Stimulated activated CD8-positive, alpha-beta memory T cell treated with anti-CD3 and anti-CD28 coated beads, Interleukin-4, amount 100 ng/mL, for 4 hours (primary cell): Measurements from ENCODE around the gene MBD5.

Experiments used
- DNase-seq, 2 donors: peaks; one replicate each; pipeline ENCODE4 v3.0.0-alpha.2; 2020; ENCODE audit warnings: low read depth in 2 of 2, low spot score in 1 of 2

MBD5 gene

GRCh38 chr2:148455791-148456190 is 434.9 kb downstream of the MBD5 start:
- no peak for DNase-seq

GRCh38 chr2:148458171-148458570 is 437.3 kb downstream of the MBD5 start:
- no peak for DNase-seq

GRCh38 chr2:148459377-148459778 is 438.5 kb downstream of the MBD5 start:
- no peak for DNase-seq

- DNase-seq = no peak
Measured at GRCh38 chr2:148461876-148462275, 441.0 kb downstream of the MBD5 start.

- no peak for DNase-seq
Measured at GRCh38 chr2:148475626-148476025, 454.7 kb downstream of the MBD5 start.

GRCh38 chr2:148479398-148479797 is 458.5 kb downstream of the MBD5 start:
- no peak for DNase-seq

- no peak for DNase-seq
Measured at GRCh38 chr2:148483665-148484064, 462.8 kb downstream of the MBD5 start.

- DNase-seq = no peak
Measured at GRCh38 chr2:148484066-148484465, 463.2 kb downstream of the MBD5 start.

GRCh38 chr2:148486655-148487054 is 465.8 kb downstream of the MBD5 start:
- no peak for DNase-seq

- DNase-seq = no peak
Measured at GRCh38 chr2:148487439-148487838, 466.5 kb downstream of the MBD5 start.

GRCh38 chr2:148490840-148491439 is 470.0 kb downstream of the MBD5 start:
- no peak for DNase-seq

GRCh38 chr2:148493822-148494563 is 473.1 kb downstream of the MBD5 start:
- DNase-seq = no peak

GRCh38 chr2:148495586-148495985 is 474.7 kb downstream of the MBD5 start:
- no peak for DNase-seq

GRCh38 chr2:148501545-148501944 is 480.7 kb downstream of the MBD5 start:
- DNase-seq = no peak

GRCh38 chr2:148503516-148503915 is 482.6 kb downstream of the MBD5 start:
- no peak for DNase-seq

- DNase-seq = no peak
Measured at GRCh38 chr2:148507970-148508369, 487.1 kb downstream of the MBD5 start.

- no peak for DNase-seq
Measured at GRCh38 chr2:148508878-148509287, 488.0 kb downstream of the MBD5 start.

- peak; percentile 56 to 61 for DNase-seq
Measured at GRCh38 chr2:148509288-148509902, 488.5 kb downstream of the MBD5 start.

- DNase-seq = no peak
Measured at GRCh38 chr2:148511883-148512282, 491.0 kb downstream of the MBD5 start.

- no peak for DNase-seq
Measured at GRCh38 chr2:148512501-148512900, 491.6 kb downstream of the MBD5 start.

- no peak for DNase-seq
Measured at GRCh38 chr2:148513427-148513826, 492.5 kb downstream of the MBD5 start.

GRCh38 chr2:148515120-148515519 is 494.2 kb downstream of the MBD5 start:
- DNase-seq = no peak
